GM19193 (cell line): Measurements from ENCODE around the gene ETV6.

Source experiments
- POLR2A ChIP-seq: IDR thresholded peaks from 4 replicates; pipeline ENCODE4 v1.6.1; 2011; ENCODE audit not compliant: insufficient read depth, insufficient read length; ENCODE audit errors: extremely low read depth

Gene ETV6

DNA sequence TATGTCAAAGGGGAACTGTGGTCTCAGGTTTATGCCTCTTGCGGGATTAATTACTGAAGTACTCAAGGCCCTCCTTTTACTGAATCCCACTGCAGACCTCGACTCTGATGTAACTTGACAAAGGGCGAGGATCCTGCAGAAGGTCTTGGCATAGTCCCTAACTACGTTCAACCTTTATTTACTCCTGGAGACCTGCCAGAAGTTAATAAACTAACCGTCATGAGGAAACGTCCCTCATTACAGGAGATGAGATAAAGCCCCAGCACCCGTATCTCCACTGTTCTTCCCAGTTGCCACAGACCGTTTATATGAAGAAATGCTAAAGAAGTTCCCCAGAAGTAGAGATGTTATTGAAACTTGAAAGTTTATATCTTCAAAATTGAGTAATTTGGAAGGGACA, 190.9 kb downstream of the ETV6 start:
- TF ChIP-seq POLR2A, result no peak

DNA sequence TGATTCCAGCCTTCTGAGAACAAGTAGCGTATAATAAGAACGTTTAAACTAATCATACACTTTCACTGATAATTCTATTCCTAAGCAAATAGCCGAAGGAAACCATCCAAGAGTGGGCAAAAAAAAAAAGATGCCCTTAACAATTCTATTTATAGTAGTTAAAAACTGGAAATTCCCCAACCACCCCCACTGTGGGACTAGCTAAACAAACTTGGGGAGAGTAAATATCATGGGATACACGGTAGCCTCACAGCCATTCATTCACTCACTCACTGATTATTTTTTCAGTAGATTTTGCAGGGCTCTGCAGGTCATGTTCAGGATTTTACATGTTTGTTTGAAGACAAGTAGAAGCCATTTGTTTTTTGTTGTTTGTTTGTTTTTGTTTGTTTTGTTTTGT, 197.0 kb downstream of the ETV6 start:
- no peak for TF ChIP-seq POLR2A

DNA sequence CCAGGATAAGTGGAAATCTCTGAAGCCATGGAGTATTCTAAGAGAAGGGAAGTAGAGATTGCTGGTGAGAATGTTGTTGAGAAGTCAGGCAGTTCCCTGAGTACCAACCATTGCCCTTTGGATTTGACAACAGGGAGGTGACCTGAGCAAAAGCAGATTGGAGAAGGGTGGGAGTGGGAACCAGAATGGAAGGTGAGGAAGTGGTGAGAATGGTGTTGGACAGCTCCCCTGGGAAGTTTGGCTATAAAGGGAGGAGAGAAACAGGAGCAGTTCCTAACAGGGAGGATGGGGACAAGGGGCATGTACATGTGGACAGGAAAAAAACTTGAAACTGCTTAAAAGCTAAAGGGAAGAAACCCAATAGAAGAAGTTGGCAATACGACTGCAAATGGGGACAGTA, 198.1 kb downstream of the ETV6 start:
- TF ChIP-seq POLR2A, result no peak

DNA sequence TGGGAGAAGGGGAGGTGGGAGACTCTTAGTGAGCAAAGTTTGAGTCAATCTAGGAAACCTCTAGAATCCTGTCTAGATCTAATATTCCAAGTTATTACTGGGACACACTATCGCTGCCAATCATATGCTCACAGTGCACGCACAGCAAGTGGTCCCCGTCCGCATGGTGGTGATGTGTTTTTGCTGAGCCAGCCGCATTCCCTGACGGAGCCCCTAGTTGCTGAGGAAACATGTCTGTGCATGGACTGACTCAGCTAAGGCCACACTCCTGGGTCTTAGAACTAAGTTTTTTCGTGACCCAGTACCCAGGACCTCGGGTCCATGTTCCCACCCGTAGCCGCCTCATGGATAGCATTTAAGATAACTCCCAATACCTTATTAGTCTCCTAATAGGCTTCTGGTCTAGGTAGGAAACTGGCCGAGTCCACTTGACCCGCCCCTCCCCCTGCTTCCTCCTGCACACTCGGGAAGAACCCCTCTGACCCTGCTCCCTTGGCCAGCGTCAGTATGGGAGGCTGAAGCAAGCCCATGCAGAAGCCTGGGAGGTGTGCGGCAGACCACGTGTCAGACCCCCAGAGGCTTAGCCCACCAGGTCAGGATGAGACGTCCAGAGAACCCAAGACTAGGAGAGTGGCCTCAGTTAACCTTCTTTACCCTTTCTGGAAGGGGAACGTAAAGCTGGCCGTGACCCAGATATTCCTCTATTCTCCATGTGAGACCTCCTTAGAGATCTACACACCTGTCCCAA, 200.5 kb downstream of the ETV6 start:
- no peak for TF ChIP-seq POLR2A

DNA sequence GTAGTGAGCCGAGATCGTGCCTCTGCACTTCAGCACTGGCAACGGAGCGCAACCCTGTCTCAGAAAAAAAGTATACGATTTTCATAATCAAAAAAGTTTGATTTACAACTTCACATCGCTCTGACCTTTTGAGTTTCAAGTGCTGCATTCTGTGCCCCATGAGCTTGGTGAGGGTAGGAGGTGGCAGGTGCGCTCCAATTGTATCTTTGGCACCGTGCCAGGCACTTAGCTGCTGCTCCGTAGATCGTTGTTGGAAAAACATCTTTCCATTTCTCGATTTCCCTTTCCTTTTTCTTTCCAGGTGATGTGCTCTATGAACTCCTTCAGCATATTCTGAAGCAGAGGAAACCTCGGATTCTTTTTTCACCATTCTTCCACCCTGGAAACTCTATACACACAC, 203.7 kb downstream of the ETV6 start:
- no peak for TF ChIP-seq POLR2A

DNA sequence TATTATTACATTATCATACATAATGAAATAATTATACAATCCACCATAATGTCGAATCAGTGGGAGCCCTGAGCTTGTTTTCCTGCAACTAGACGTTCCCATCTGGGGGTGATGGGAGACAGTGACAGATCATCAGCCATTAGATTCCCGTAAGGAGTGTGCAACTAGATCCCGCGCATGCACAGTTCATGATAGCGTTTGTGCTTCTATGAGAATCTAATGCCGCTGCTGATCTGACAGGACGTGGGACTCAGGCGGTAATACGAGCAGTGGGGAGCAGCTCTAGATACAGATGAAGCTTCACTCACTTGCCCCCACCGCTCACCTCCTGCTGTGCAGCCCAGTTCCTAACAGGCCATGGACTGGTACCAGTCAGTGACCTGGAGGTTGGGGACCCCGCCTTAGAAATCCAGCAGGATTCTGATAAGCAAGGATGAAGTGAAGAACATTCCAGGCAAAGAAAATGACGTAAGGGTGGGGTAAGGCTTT, 204.6 kb downstream of the ETV6 start:
- no peak for TF ChIP-seq POLR2A

DNA sequence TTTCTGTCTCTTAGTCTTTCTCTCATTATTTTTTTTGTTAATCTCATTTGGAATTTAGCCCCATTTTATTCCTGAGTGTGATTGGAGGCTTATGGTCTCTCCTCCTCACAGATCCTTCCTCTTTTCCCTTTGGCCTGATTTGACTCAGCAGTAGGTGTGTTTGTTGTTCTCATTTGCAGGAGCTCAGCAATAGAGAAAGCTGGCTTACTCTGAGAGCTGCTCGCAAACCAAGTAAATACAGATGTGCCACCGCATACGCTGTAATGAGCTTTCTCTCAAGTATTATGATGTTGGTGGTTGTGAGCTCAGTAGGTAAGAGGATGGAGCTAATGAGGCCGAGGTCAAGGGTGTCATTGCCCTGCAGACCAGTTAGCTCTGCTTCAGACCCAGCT, 206.5 kb downstream of the ETV6 start:
- no peak for TF ChIP-seq POLR2A

DNA sequence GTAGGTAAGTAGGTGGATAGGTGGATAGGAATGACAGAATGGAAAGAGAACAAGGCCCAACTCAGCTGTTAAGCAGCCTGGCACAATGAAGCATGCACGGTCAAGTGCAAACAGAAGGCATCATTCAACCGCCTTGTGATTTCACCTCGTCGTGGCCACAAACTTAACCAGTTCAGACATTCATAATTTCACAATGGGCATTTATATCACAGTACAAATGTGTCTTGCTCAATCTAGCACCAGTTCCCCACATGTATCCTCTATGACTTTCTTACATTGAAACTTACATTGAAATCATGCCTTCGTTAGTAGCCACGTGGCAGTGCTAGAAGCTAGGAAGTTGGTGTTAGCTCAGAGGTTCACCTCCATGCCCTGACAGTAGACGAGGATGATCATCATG, 207.5 kb downstream of the ETV6 start:
- TF ChIP-seq POLR2A, result no peak

DNA sequence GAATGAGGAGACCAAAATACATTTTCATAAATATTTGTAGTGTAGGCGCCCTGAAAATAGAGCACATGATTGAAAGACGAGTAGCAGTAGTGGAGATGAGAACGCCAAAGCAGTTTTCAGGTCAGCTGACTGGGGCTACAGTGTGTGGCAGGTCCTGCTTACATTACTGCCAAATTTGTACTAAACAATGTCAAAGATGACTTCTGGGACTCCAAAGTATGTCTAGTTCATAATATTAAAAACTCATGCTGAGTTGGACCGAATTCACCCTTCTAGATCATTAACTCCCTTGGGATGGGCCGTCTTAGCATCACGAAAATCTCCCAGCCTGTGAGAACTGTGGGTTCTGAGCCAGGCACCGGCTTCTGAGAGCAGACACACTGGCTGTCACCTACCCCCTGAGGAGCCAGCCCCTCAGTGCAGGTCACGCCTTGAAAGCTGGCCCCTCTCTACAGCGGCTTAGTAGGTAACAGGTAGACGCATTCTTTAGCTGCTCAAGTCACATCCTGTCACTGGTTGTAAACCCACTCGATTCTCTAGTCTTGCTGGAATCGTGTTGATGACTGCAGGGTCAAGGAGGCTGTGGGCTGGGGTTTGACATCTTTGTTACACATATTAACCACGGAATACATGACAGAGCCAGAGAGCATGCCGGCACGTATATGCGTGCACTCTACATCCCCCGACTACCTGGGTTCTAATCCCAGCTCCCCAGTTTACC, 210.4 kb downstream of the ETV6 start:
- no peak for TF ChIP-seq POLR2A

DNA sequence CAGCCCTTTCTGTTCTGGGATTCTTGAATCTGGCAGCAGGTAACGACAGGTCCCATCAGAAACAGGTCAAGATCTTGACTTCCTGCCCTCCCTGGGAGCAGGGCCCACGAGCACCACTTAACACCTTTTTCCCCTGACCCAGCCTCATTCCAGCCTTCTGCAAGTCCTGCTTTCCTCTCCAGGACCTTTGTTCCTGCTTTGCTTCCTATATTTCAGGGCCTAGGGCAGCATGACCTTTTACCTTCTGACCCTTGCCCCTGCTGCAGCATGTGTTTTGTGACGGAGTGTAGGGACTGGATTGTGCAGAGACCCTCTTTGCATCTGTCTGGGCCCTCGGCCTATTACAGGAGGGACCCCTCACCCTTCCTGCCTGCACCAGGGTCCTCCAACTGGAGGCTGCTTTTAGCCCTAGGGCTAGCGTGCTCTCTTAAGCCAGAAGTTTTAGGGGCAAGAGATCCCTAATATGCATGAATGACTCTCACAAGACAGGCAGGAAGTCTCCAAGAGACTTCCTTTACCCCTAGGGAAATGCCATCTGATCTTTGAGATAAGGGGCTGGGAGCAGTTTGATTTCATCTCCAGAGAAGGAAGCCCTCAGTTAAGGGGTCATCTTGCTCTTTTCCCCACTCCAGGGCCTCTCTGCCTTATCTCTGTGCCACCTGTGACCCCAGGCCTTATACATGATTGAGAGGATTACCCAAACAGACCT, 211.8 kb downstream of the ETV6 start:
- TF ChIP-seq POLR2A, result no peak

DNA sequence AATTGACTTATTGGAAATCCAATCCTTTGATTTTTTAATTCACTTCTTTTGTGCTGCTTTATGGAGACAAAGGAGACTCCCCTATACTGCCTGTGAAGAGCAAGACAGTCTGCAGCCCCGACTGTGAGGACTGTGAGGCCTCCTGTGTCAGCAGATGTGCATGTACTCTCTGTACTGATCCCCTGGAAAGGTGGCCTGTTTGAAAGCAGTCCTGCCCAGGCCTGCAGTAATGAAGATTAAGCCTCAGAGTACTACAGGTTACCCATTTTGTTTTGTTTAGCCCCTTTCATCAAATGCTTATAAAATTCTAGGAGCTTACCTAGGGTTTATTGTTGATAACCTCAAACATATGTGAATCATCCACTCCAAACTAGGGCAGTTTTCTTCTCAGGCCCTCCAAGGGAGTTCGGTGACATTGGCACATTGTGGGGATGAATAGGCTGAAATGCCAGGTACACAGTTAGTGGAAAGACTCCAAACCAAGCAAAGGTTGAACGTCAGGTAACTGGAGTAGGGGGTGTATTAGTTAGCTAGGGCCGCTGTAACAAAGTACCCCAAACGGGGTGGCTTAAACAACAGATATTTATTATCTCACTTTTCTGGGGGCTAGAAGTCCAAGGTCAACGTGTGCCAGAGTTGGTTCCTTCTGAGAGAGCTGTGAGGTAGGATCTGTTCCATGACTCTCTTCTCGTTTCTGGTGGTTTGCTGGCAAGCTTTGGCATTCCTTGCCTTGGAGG, 212.6 kb downstream of the ETV6 start:
- no peak for TF ChIP-seq POLR2A

DNA sequence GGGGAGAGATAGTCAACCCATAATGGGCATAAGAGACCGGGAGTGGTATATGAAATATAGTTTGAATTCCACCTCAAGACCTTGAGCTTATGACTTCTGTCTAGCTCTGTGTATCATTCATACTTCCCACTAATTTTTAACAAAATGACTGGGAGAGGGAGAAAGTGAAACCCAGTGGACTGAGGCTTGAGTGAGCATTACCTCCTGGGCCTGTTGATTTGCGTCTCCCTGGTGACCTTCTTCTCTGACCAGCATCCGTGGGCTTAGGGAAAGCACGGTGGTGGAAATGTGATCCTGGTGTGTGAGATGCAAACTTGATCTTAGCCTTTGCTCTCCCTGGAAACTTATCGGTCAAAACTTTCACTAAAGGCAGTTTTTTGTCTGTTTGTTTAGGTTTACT, 213.3 kb downstream of the ETV6 start:
- no peak for TF ChIP-seq POLR2A

DNA sequence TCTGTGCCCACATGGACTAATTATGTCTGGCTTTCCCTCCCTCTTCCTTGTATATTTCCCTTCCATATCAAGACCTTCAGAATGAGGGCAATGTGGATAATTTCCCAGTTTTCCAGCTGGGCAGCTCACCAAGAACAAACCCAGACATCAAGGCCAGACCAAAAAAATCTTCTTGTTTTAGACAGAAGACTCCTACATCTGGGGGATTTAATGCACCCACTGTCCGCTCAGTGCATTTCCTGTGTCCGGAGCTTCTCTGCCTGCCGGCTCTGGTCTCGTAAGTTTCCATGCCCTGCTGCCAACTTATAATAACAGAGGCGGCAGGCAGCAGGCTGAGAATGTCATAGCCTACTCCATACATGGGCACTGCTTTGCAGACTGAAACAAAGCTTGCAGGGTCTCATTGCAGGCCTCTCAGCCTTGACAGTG, 214.0 kb downstream of the ETV6 start:
- no peak for TF ChIP-seq POLR2A

DNA sequence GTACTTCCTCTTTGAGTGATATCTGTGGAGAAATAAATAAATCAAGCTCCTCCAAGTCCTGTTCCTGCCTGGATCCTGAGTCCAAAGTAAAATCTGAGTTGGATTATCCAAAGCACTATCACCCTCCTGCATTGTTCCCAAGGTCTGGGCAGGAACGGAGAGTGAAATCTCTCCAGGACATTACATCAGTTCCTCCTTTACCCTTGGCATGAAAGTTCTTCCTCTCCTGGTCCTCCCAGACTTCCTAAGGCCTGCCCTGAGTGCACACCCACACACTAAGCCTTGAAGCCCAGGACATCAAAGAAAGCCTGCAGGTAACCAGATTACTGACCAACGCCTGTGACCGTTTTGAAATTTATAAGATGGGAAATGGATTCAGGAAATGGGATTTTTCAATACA, 214.5 kb downstream of the ETV6 start:
- TF ChIP-seq POLR2A, result no peak

DNA sequence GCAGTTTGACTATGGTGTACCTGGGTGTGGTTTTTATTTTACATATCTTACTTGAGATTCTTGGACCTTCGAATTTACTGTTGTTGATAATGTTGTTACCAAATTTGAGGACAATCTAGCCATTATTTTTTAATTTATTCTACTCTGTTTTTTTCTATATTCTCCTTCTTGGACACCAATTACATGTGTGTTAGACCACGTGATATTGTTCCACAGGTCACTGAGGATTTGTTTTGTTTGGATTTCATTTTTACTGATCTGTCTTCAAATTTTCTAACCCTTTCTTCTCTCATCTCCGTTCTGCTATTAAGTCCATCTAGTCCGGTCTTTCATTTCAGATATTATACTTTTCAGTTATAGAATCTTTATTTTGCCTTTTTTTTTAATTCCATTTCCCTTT, 216.3 kb downstream of the ETV6 start:
- no peak for TF ChIP-seq POLR2A
